ENCODE measurements around the gene GRIA1.

The GRIA1 gene

DNA sequence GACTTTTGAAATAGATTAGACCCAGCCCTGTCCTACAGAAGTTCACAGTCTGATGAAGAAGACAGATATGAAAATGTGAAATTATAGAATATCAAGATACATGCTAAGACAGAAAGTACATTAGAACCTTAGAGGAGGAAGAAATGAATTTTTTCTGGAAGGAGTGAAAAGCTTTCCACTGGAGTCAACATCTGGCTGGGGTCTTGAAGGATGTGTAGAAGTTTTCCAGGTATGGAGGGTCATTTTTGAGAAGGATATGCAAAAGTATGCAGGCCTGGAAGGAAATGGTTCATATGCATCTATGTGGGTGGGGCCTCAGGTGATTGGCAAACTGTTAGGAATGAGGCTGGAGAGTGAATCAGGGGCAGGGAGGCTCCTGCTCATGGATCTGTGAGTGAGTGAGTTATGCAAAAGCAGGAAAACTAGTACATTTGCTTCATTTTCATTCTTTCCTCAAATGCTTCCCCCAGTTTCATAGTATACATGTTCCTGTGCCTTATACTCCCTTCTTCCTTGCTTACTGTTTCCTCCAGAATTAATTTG is 142.3 kb downstream of the GRIA1 start:
- H3K27ac Mint-ChIP-seq: no peak overlapping the region

DNA sequence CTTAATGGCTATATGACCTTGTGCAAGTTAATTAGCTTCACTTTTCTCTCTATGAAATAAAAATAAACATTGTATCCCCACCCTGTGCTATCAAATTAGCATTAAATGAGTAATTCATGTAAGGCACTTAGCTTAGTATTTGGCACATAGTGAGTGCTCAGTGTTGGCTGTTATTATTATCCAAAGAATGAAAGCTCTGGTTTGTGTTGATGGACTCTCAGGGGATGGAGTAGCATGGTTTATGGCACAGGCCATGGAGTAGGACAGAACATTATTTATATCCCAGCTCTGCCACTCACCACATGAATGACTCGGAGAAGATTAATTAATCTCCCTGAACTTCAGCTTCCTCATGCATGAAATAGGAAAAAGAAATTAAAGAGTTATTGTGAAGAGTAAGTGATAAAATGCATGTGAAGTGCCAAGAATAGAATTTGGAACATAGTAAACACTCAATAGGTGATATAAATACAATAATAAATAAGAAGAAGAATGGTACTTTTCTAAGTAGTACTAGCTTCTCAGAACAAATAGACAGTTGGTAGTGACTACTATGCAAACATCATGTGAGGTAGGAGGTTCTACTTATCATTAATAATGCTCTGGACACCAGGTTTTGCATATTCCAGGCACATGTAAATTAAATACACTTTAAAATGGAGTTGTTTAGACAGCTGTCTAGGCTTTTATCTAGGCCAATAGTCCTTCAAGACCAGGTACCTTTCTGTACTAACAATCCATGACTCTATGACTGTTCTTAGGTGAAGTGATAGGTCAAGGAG is 146.4 kb downstream of the GRIA1 start:
- DNase-seq (no peak), ATAC-seq (no peak)
- Mint-ChIP-seq H3K27me3 (no peaks in the 10 kb centered on the region), H3K9me3 (no peaks in the 10 kb centered on the region), H3K27ac (no peak overlapping the region), H3K4me3 (no peak overlapping the region), H3K4me1 (no peaks in the 10 kb centered on the region)

More for the DNA sequence above, 142.3 kb downstream of the GRIA1 start:
- Mint-ChIP-seq H3K4me3 (no peak overlapping the region), H3K4me1 (no peaks in the 10 kb centered on the region), H3K9me3 (no peaks in the 10 kb centered on the region), H3K27me3 (no peaks in the 10 kb centered on the region)
- DNase-seq (no peak), ATAC-seq (no peak)

DNA sequence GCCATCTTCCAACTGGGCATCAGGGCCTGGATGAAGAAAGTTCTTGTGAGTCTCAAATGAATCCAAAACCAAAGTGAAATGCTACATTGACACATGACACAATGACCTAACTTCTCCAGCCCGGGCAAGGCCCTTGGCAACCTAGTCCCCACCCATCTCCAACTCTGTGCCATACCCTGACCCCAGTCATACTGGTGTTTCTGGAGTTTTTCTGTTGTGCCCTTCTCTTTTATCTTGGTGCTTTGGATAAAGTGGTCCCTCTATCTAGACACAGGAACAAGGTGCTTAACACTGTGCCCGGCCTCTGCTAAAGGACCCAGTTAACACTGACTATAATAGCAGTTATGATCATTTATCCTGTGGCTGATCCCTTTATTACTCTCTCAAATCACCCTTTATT is 149.8 kb downstream of the GRIA1 start:
- ATAC-seq: no peak
- no peak overlapping the region for H3K27ac Mint-ChIP-seq
- no peaks in the 10 kb centered on the region for H3K9me3 Mint-ChIP-seq
- H3K4me1 Mint-ChIP-seq: no peaks in the 10 kb centered on the region
- no peak for DNase-seq
- no peaks in the 10 kb centered on the region for H3K27me3 Mint-ChIP-seq
- H3K4me3 Mint-ChIP-seq: no peak overlapping the region

DNA sequence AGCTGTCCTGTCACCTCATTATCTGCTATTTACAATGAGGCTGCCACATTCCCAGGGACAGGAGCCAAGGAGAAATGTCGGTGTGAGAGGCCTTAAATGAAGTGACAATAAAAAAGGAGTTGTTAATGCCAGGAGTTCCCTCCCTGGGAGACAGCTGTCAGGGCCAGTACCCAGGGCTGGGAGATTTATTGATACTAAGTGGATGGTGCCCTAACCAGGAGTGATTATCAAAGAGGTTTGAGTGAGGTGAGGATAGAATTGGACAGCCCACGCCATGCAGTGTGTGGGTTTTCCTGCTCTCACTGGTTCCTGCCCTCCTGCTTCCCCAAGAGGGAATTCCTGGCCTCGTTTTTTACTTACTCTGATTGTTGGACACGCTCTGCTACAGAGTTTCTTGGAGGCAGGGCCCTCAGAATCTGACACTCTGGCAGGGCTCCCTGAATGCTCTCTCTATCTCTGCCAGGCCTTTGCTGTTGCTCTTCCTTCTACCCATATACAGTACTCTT is 150.8 kb downstream of the GRIA1 start:
- H3K4me1 Mint-ChIP-seq: no peaks in the 10 kb centered on the region
- no peak for ATAC-seq

DNA sequence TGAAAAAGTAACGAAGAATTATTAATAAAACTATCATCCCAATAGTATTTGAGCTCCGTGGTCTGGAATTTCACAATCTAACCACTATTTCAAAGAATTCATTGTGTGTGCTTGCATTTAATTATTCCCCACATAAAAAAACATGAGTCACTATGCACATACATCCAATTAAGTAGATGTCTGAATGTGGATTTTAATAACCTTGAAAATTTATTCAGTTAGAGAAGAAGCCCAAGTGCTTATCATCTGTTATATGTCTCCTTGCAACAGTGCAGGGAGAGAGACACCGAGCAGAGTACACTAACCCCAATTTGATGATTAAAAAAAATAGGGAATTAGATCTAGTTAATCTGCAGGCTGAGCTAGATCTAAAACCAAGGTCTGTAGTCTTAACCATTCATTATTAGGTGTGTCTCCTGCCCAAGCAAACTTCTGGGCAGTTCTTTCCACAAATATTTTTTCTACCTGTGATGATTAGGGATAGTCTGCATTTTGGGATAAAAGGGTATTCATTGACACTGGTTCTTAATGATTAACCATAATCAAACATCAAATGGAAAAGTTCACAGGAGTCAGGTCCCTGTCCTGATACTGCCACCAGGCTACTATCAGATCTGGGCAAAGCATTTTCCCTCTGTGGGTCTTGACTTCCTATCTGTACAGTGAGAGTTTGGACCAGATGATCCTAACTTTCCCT is 164.2 kb downstream of the GRIA1 start:
- Mint-ChIP-seq H3K9me3 (peaks cover 4 to 7% of the 10 kb centered on the region in 2 donors), H3K4me3 (no peak overlapping the region), H3K4me1 (no peaks in the 10 kb centered on the region), H3K27me3 (no peaks in the 10 kb centered on the region), H3K27ac (no peak overlapping the region)
- DNase-seq: no peak
- ATAC-seq: no peak

More for the DNA sequence above, 150.8 kb downstream of the GRIA1 start:
- no peak overlapping the region for H3K4me3 Mint-ChIP-seq
- H3K27ac Mint-ChIP-seq: no peak overlapping the region
- H3K27me3 Mint-ChIP-seq: no peaks in the 10 kb centered on the region
- no peak for DNase-seq
- no peaks in the 10 kb centered on the region for H3K9me3 Mint-ChIP-seq

DNA sequence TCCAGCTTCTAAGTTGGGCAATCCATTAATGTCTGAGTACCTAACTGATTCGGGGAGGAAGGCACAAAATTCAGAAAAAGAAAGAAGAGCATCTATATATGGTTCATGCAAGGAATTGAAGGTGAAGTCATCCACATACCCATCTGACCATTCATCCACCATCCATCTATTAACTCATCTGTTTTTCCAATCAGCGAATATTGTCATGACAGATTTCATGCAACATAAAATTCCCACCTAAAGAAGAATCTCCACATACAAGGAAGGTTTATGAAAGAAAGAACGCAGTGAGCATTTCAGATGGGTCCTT is 164.7 kb downstream of the GRIA1 start:
- no peak for DNase-seq
- H3K27ac Mint-ChIP-seq: no peak overlapping the region
- H3K9me3 Mint-ChIP-seq: peaks cover under 1 to 2% of the 10 kb centered on the region in 2 donors
- H3K27me3 Mint-ChIP-seq: no peaks in the 10 kb centered on the region
- no peaks in the 10 kb centered on the region for H3K4me1 Mint-ChIP-seq
- no peak for ATAC-seq
- no peak overlapping the region for H3K4me3 Mint-ChIP-seq

DNA sequence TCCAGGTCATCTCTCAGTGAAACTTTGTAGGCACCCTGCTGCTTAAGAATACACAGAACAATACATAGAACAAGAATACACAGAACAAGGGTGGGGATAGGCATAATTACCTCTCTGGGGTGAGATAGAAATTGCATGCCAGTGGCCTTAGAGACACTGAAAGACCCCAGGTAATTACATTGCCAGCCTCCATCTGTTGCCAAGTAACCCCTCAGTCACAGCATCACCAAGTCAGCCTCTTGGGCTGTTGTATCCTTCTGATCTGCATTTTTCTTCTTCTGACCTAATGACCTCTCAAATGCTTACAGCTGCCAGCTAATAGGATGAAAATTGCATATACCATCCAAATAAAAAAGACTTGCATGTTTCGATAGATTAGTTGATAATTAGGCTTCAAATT is 167.7 kb downstream of the GRIA1 start:
- DNase-seq (no peak), ATAC-seq (no peak)
- no peaks in the 10 kb centered on the region for H3K4me1 Mint-ChIP-seq
- H3K27me3 Mint-ChIP-seq: no peaks in the 10 kb centered on the region
- H3K4me3 Mint-ChIP-seq: no peak overlapping the region
- no peak overlapping the region for H3K27ac Mint-ChIP-seq
- H3K9me3 Mint-ChIP-seq: no peaks in the 10 kb centered on the region

DNA sequence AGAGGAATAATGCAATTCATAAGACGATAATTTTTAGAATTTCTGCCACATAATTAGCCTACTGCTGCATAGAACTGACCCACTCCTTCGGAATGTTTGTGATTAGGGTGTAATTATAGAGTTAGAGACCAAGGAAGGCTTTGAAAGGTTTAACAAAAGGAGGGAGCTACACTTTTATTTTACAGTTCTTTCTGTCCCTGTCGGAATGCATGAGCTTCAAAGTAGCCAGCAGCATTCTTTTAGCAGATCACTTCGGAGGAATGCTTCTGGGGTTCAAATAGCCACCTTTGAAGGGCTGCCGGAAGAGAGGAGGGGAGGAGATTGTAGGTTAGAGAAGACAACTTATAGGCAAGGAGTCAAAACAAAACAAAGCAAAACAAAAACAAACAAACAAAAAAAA is 168.1 kb downstream of the GRIA1 start:
- no peak overlapping the region for H3K27ac Mint-ChIP-seq

DNA sequence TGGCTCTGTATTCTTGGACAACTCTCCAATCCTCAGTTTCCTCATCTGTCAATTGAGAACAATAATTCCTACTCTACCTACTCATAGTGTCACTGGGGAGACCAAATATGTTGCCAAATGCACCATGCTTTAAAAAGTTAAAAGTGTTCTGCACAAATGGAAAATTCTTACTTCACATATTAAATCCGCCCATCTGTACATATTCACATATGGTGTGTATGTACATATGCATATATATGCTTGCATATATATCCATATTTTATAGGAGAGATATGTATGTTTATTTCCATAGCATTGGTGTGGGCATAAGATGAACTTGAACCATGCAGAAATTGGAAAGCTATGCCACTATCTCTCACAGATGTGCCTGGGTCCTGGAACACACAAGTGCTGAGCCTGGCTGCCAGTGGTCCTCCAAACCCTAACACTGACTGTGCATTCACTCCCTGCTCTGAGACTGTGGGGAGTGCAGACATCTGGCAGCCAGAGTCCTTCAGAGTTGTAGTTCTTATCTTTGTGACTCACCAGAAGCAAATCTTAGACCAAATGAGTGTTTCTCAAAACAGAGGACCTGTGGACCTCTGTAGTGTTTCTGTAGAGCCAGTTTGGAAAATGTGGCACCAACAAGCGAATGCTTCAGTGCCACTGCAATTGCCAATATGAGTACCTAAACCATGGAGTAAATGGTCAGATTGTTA is 168.7 kb downstream of the GRIA1 start:
- DNase-seq: no peak
- Mint-ChIP-seq H3K9me3 (no peaks in the 10 kb centered on the region), H3K27ac (no peak overlapping the region), H3K27me3 (no peaks in the 10 kb centered on the region), H3K4me1 (no peaks in the 10 kb centered on the region), H3K4me3 (no peak overlapping the region)
- ATAC-seq: no peak

More for the DNA sequence above, 168.1 kb downstream of the GRIA1 start:
- no peak overlapping the region for H3K4me3 Mint-ChIP-seq
- no peaks in the 10 kb centered on the region for H3K9me3 Mint-ChIP-seq
- ATAC-seq: no peak
- H3K4me1 Mint-ChIP-seq: no peaks in the 10 kb centered on the region
- no peaks in the 10 kb centered on the region for H3K27me3 Mint-ChIP-seq
- no peak for DNase-seq

DNA sequence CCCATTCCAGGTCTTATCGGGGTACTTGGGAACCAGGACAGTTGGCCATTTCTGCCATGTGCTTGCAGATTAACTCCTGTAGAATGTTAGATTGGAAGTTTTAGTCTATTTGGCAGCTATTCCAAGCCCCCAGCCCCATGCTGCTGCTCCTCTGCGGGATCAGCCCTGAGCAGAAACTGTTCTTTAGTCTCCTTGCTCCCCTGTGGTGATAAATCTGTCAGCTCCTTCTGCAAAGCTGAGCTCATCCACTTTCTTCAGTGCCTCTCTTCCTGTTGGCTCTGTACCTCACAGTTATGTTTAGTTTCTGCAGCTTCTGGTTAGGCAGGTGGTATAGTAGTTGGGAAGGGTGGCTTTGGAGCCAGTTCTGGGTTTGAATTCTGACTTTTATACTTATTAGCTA is 170.4 kb downstream of the GRIA1 start:
- Mint-ChIP-seq H3K4me1 (no peaks in the 10 kb centered on the region), H3K27ac (no peak overlapping the region), H3K9me3 (peaks cover 0 to 2% of the 10 kb centered on the region in 2 donors), H3K27me3 (no peaks in the 10 kb centered on the region), H3K4me3 (no peak overlapping the region)
- ATAC-seq (no peak), DNase-seq (no peak)

DNA sequence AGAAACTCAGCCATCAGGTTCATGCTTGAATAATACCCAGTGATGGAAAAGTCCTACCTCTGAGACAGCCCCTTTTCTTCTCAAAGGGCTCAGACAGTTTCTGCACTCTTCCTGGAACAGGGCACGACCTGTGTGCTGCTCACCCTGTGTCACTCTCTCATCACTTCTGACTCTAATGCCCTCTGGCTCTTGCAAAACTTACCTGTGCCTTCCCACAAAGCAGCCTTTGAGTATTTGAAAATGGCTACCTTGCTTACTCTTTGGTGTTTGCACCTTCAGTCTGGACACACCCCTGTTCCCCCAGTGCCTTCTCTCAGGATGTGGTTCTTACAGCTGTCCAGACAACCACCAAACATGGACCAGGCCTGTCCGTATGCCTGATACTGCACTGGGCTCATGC is 171.4 kb downstream of the GRIA1 start:
- no peak overlapping the region for H3K27ac Mint-ChIP-seq
- no peaks in the 10 kb centered on the region for H3K27me3 Mint-ChIP-seq
- DNase-seq (no peak), ATAC-seq (no peak)
- H3K4me3 Mint-ChIP-seq: no peak overlapping the region
- peaks cover 0 to 5% of the 10 kb centered on the region in 2 donors for H3K9me3 Mint-ChIP-seq
- H3K4me1 Mint-ChIP-seq: no peaks in the 10 kb centered on the region

DNA sequence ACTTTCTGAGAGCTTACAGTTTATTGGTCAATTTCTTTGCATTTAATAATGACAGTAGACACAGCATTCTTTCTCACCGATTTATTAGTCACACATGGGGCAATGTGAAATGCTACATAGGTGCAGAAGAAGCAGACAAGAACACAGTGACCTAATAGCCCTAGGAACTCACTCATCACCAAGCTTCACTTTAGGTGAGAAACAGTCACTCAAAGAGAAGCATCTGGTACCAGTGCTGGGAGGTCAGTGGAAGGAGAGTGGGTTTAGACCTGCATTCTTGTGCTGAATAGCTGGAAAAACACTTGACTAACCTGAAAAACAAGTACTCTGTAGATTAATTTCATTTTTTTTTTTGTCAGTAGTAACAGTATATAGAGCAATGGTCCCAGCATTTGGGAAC is 179.6 kb downstream of the GRIA1 start:
- peaks cover 4 to 12% of the 10 kb centered on the region in 2 donors for H3K9me3 Mint-ChIP-seq
- H3K27me3 Mint-ChIP-seq: no peaks in the 10 kb centered on the region
- no peak for ATAC-seq
- no peak for DNase-seq
- no peak overlapping the region for H3K4me3 Mint-ChIP-seq
- H3K27ac Mint-ChIP-seq: no peak overlapping the region
- H3K4me1 Mint-ChIP-seq: no peaks in the 10 kb centered on the region

DNA sequence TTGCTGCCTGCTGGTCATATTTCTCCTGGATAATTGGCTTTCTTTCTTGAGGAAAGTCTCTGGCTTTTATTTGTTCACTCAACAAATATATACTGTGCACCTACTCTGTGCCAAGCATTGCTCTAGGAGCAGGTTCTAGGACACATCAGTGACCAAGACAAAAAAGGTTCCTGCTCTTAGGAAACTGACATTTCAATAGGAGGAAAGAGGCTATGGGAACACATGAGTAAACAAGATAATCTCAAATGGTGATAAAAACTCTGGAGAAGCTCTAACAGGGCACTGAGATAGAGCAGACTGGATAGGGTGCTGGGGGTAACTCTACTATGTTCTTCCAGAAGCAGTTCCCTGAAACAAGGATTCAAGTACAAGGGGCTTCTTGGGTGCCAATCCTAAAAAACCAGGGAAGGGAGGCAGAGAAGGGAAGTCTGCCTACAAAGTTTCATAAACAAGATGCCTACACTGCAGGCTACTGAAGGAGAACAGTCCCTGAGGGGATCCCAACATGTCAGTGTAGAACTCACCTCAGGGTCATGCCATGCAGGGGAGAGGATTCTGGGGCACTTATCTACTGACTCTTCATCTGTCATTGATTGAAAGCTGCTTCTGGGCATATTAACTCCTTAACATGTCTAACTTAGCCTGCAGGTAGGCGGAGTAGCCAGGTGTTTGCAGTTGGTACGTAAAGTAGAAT is 181.3 kb downstream of the GRIA1 start:
- DNase-seq: no peak
- H3K4me1 Mint-ChIP-seq: no peaks in the 10 kb centered on the region
- H3K9me3 Mint-ChIP-seq: peaks cover 4 to 7% of the 10 kb centered on the region in 2 donors
- no peaks in the 10 kb centered on the region for H3K27me3 Mint-ChIP-seq
- H3K27ac Mint-ChIP-seq: no peak overlapping the region
- no peak for ATAC-seq
- H3K4me3 Mint-ChIP-seq: no peak overlapping the region

DNA sequence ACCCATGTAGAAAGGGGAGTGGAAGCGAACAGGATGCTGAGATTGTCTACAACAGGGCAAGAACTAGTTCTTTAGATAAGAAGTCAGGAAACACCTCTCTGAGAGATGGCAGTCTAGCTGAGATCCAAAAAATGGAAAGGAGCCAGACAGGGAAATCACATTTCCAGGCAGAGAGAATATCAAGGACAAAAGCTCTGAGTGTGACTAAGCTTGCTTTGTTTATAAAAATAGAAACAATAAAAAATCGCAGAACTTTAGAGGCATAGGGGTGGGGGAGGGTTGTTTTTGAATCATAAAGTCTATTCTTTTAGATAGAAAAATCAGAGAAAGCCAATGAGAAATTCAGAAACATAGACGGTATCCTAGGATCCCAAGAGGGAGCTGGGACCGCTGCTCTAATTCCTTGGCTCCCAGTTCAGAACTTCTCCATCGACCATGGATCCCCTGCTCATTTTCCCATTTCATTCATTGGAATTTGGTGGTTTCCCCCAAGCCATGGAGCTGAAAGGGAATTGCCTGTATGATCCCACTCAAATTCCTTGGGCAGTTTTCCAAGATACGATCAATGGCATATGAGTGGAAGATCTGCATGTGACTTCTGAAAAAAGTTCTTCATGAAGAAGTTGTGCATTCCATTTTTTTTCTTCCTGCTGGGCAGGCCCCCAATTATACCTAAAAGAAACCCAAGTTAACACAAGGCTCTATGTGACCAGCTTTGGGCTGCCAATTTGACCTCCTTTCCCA is 182.0 kb downstream of the GRIA1 start:
- Mint-ChIP-seq H3K9me3 (peaks cover 4 to 7% of the 10 kb centered on the region in 2 donors), H3K4me3 (no peak overlapping the region), H3K27me3 (no peaks in the 10 kb centered on the region), H3K27ac (no peak overlapping the region), H3K4me1 (no peaks in the 10 kb centered on the region)
- DNase-seq (no peak), ATAC-seq (no peak)

DNA sequence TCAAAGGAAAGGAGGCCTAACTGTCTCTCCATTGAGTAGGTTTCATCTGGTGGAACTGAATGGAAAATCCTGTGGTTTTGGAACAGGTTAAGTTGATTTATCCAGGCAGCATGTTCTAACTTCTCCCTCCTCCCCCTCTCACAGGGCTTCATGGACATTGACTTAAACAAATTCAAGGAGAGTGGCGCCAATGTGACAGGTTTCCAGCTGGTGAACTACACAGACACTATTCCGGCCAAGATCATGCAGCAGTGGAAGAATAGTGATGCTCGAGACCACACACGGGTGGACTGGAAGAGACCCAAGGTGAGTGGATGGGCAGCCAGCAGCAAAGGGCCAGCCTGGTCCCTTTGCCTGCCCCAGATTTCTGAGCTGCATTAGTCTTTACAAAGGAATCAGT is 183.9 kb downstream of the GRIA1 start:
- Mint-ChIP-seq H3K4me1 (no peaks in the 10 kb centered on the region), H3K27me3 (no peaks in the 10 kb centered on the region), H3K9me3 (peaks cover 4 to 7% of the 10 kb centered on the region in 2 donors), H3K27ac (no peak overlapping the region), H3K4me3 (no peak overlapping the region)
- DNase-seq (no peak), ATAC-seq (no peak)
